Liver (tissue), 9 donors: Measurements from ENCODE around the gene COL5A1. TPM values are rescaled to one million over a fixed set of nuclear protein-coding genes. Genes with fewer than 3 reads are reported as not detected.

ENCODE experiments used
- DNase-seq: peaks from one replicate; pipeline ENCODE4 v3.0.0-alpha.2; 2017; ENCODE audit warnings: low spot score
- H3K27ac ChIP-seq, 2 donors: one replicate each; pipeline ENCODE4 v1.7.0; 2013; ENCODE audit warnings: inconsistent platforms in 2 of 2, low read length in 2 of 2, control low read depth in 1 of 2, low read depth in 1 of 2, mild to moderate bottlenecking in 1 of 2
- H3K27me3 ChIP-seq, 4 donors: one replicate each; pipeline versions ENCODE4 v1.6.1 to v1.7.0; 2013; ENCODE audit warnings: low read length in 3 of 4, inconsistent platforms in 1 of 4, mild to moderate bottlenecking in 1 of 4, moderate library complexity in 1 of 4; ENCODE audit not compliant: control insufficient read depth in 4 of 4, insufficient read depth in 4 of 4
- H3K36me3 ChIP-seq, 4 donors: one replicate each; pipeline versions ENCODE4 v1.6.1 to v1.7.0; 2013; ENCODE audit warnings: low read length in 3 of 4, mild to moderate bottlenecking in 3 of 4, low read depth in 1 of 4, moderate library complexity in 1 of 4; ENCODE audit not compliant: control insufficient read depth in 4 of 4, insufficient read depth in 3 of 4
- H3K4me1 ChIP-seq, 4 donors: one replicate each; pipeline versions ENCODE4 v1.6.1 to v1.7.0; 2013; ENCODE audit warnings: low read length in 3 of 4, mild to moderate bottlenecking in 3 of 4, moderate library complexity in 1 of 4; ENCODE audit not compliant: control insufficient read depth in 4 of 4, insufficient read depth in 4 of 4
- H3K4me3 ChIP-seq, 3 donors: one replicate each; pipeline versions ENCODE4 v1.6.1 to v1.7.0; 2013; ENCODE audit warnings: low read length in 3 of 3, control low read depth in 1 of 3, low read depth in 1 of 3, mild to moderate bottlenecking in 1 of 3
- H3K9ac ChIP-seq, 2 donors: one replicate each; pipeline ENCODE4 v1.7.0; 2013; ENCODE audit warnings: low read length in 2 of 2, mild to moderate bottlenecking in 2 of 2, moderate library complexity in 2 of 2, control low read depth in 1 of 2, low read depth in 1 of 2
- H3K9me3 ChIP-seq, 4 donors: one replicate each; pipeline versions ENCODE4 v1.6.1 to v1.7.0; 2013; ENCODE audit warnings: low read length in 3 of 4; ENCODE audit not compliant: control insufficient read depth in 4 of 4
- CTCF ChIP-seq: fragments of 150-350 bp; IDR thresholded peaks from 2 replicates; pipeline ENCODE4 v1.5.1; 2017; ENCODE audit warnings: improper control_type of control experiment, low read depth, low read length; ENCODE audit not compliant: missing input control
- EGR1 ChIP-seq, 2 donors: IDR thresholded peaks; 2 replicates each; pipeline ENCODE4 v1.6.1; 2016 to 2018; ENCODE audit warnings: antibody characterized with exemption in 2 of 2, low read depth in 2 of 2
- HNF4A ChIP-seq, 2 donors: conservative IDR thresholded peaks; 2 replicates each; pipeline ENCODE4 v1.6.1; 2016; ENCODE audit warnings: antibody characterized with exemption in 2 of 2, mild to moderate bottlenecking in 2 of 2
- HNF4G ChIP-seq: IDR thresholded peaks from 2 replicates; pipeline ENCODE4 v1.6.1; 2016; ENCODE audit warnings: antibody characterized with exemption
- JUND ChIP-seq, 2 donors: IDR thresholded peaks; 2 replicates each; pipeline ENCODE4 v1.6.1; 2016; ENCODE audit warnings: antibody characterized with exemption in 2 of 2
- REST ChIP-seq: IDR thresholded peaks from 2 replicates; pipeline ENCODE4 v1.6.1; 2016; ENCODE audit warnings: antibody characterized with exemption, mild to moderate bottlenecking
- SP1 ChIP-seq: IDR thresholded peaks from 2 replicates; pipeline ENCODE4 v1.6.1; 2018; ENCODE audit warnings: antibody characterized with exemption, mild to moderate bottlenecking
- ZBTB33 ChIP-seq: IDR thresholded peaks from 2 replicates; pipeline ENCODE4 v1.6.1; 2016; ENCODE audit warnings: antibody characterized with exemption
- WGBS: extraction: QIAGEN DNeasy Blood & Tissue Kit; methylation state at CpG from one replicate; pipeline ENCODE4 v1.1.7; 2013; 5-methylcytosine and 5-hydroxymethylcytosine counted together
- polyA plus RNA-seq, 2 donors: library from polyadenylated mRNA; stranded (reverse) in 1 of 2; unstranded in 1 of 2; fragments of 200-250 nt in 1 of 2; fragments of >200 nt in 1 of 2; fragmentation: Nextera tagmentation in 1 of 2; extraction: Ambion mirVana in 1 of 2; gene quantifications; one replicate each; pipeline versions ENCODE4 v1.2.1 to v1.2.3, GENCODE V29; 2013 to 2015
- total RNA-seq, 2 donors: library from RNA; depleted of rRNA; stranded (reverse); fragments of >200 nt; gene quantifications; one replicate each; pipeline ENCODE4 v1.2.3, GENCODE V29; 2014
- donor health status: healthy.
- donor health status: healthy.
- donor health status: healthy.
- donor health status: healthy.
- donor health status: healthy.

Gene COL5A1
- total and polyA plus RNA-seq, 4 donors = 0.67 to 15.6 (median 11.2) TPM

GRCh38 chr9:134852906-134853654 is 211.5 kb downstream of the COL5A1 start (continued):
- TF ChIP-seq EGR1 (IDR thresholded peaks at IDR 0.05; ENCODE audit: low read depth in 2 of 2) = no peak
- TF ChIP-seq SP1 = no peak

- no peak overlapping the region for H3K9ac ChIP-seq
- no peaks in the 10 kb centered on the region for H3K36me3 ChIP-seq
- no peak for DNase-seq
- H3K9me3 ChIP-seq = peaks cover 0 to 7% (median under 1%) of the 10 kb centered on the region in 4 donors
- no peaks in the 10 kb centered on the region for H3K27me3 ChIP-seq
- H3K27ac ChIP-seq = no peak overlapping the region
- TF ChIP-seq HNF4G (no peak), ZBTB33 (no peak), JUND (IDR thresholded peaks at IDR 0.05) (no peak), CTCF (no peak), REST (no peak), HNF4A (conservative IDR thresholded peaks at IDR 0.05) (no peak)
- H3K4me3 ChIP-seq = no peak overlapping the region
- H3K4me1 ChIP-seq = no peaks in the 10 kb centered on the region
- 75% methylated on average over 6 of the region's 6 CpGs for WGBS
Measured at GRCh38 chr9:134853893-134854292, 212.3 kb downstream of the COL5A1 start.

GRCh38 chr9:134854541-134854981 is 213.0 kb downstream of the COL5A1 start:
- WGBS = 85% methylated on average over 11 of the region's 11 CpGs
- H3K27me3 ChIP-seq = no peaks in the 10 kb centered on the region
- no peak for TF ChIP-seq CTCF
- peaks cover 0 to 7% (median under 1%) of the 10 kb centered on the region in 4 donors for H3K9me3 ChIP-seq
- H3K4me1 ChIP-seq = no peaks in the 10 kb centered on the region
- no peak overlapping the region for H3K27ac ChIP-seq
- H3K36me3 ChIP-seq = no peaks in the 10 kb centered on the region
- H3K9ac ChIP-seq = no peak overlapping the region
- no peak overlapping the region for H3K4me3 ChIP-seq
- DNase-seq = no peak
